Sigmoid colon (tissue), 7 donors: ENCODE data around the gene ATP1B1. TPM values are rescaled to one million over a fixed set of nuclear protein-coding genes. Genes with fewer than 3 reads are reported as not detected.

Experiments used
- DNase-seq: peaks from one replicate; pipeline ENCODE4 v3.0.0-alpha.2; 2019
- H3K27ac ChIP-seq, 4 donors: fragments of 200-600 bp; sonication (generic); one replicate each; pipeline ENCODE4 v1.5.1; 2016 to 2019; ENCODE audit warnings: mild to moderate bottlenecking in 1 of 4
- H3K27me3 ChIP-seq, 3 donors: fragments of 200-600 bp; sonication (generic); one replicate each; pipeline ENCODE4 v1.5.1; 2019; ENCODE audit warnings: mild to moderate bottlenecking in 1 of 3
- H3K36me3 ChIP-seq, 4 donors: fragments of 200-600 bp; sonication (generic); one replicate each; pipeline ENCODE4 v1.5.1; 2016 to 2019
- H3K4me1 ChIP-seq, 4 donors: fragments of 200-600 bp; sonication (generic); one replicate each; pipeline ENCODE4 v1.5.1; 2017 to 2019
- H3K4me3 ChIP-seq, 4 donors: fragments of 200-600 bp; sonication (generic); one replicate each; pipeline ENCODE4 v1.5.1; 2017 to 2019; ENCODE audit warnings: mild to moderate bottlenecking in 2 of 4, moderate library complexity in 1 of 4
- H3K9me3 ChIP-seq, 4 donors: fragments of 200-600 bp in 3 of 4; sonication (generic) in 3 of 4; one replicate each; pipeline versions ENCODE4 v1.5.1 to v1.6.1; 2013 to 2019
- CTCF ChIP-seq, 4 experiments: fragments of 450-650 bp in 3 of 4; fragments of 200-600 bp in 1 of 4; IDR thresholded peaks; one replicate each; pipeline ENCODE4 v1.5.1; 2016 to 2019; ENCODE audit warnings: antibody characterized with exemption in 4 of 4, mild to moderate bottlenecking in 3 of 4, moderate library complexity in 2 of 4
- EP300 ChIP-seq, 4 donors: sonication (generic); formaldehyde crosslinking; IDR thresholded peaks; one replicate each; pipeline ENCODE4 v1.6.1; 2017; ENCODE audit warnings: antibody characterized with exemption in 4 of 4
- POLR2A ChIP-seq, 2 donors: fragments of 450-650 bp; IDR thresholded peaks; one replicate each; pipeline ENCODE4 v1.6.1; 2016; ENCODE audit warnings: antibody characterized with exemption in 2 of 2, mild to moderate bottlenecking in 2 of 2, moderate library complexity in 2 of 2
- POLR2AphosphoS5 ChIP-seq, 4 donors: sonication (generic); formaldehyde crosslinking; IDR thresholded peaks; one replicate each; pipeline ENCODE4 v1.6.1; 2017; ENCODE audit warnings: antibody characterized with exemption in 4 of 4
- WGBS, 2 donors: extraction: QIAGEN DNeasy Blood & Tissue Kit; methylation state at CpG; one replicate each; pipeline ENCODE4 v1.1.7; 2013; 5-methylcytosine and 5-hydroxymethylcytosine counted together
- intact Hi-C: fragments of 100-400 bp; cut with DNase I; formaldehyde crosslinking; loops from one replicate; pipeline ENCODE4 v1.15.1; 2023
- polyA plus RNA-seq, 3 donors: library from polyadenylated mRNA; stranded (reverse); fragments of 200-250 nt; gene quantifications; one replicate each; pipeline ENCODE4 v1.2.3, GENCODE V29; 2013
- small RNA-seq, 3 donors: library from RNA; depleted of rRNA; stranded (forward); fragments of <200 nt; gene quantifications; one replicate each; pipeline ENCODE3, GENCODE V24; 2016
- total RNA-seq, 4 donors: library from RNA; depleted of rRNA; stranded (reverse); fragments of >200 nt; gene quantifications; one replicate each; pipeline ENCODE4 v1.1.0, GENCODE V29; 2016
- donor health status: healthy with polysubstance abuse.
- donor health status: Bipolar disorder and iron deficiency.
- donor health status: healthy.

ATP1B1 gene
- total and polyA plus RNA-seq, 7 donors, result 54.7 to 259 (median 102) TPM

DNA sequence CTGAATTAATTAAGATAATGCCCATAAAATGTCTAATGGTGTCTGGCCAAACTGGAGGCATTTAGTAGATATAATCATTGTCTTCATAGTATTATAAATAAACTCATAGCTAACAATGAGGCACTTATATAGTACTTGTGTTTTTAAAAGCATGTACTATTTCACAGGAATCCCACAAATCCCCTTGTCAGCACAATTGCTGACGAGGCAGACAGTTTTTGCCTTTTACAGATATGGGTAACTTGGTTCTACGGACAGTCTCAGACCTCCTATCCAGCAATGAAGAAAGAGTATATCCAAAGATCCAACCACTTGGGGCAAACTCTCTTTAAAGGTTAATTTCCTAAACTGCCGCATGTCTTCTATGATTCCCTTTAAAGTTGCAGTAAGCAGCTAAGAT lies 73.7 kb downstream of the ATP1B1 start:
- H3K4me3 ChIP-seq, result no peak overlapping the region
- intact Hi-C loops, result no loop called here
- no peak for DNase-seq
- TF ChIP-seq POLR2AphosphoS5 (IDR thresholded peaks at IDR 0.05), result no peak
- TF ChIP-seq CTCF (IDR thresholded peaks at IDR 0.05), result no peak
- TF ChIP-seq EP300 (IDR thresholded peaks at IDR 0.05), result no peak
- TF ChIP-seq POLR2A (IDR thresholded peaks at IDR 0.05), result no peak
- H3K9me3 ChIP-seq, result no peaks in the 10 kb centered on the region
- no peaks in the 10 kb centered on the region for H3K4me1 ChIP-seq
- H3K27ac ChIP-seq, result no peak overlapping the region
- WGBS, 2 donors, result 95 to 98% methylated on average over 3 of the region's 3 CpGs
- H3K27me3 ChIP-seq, result no peaks in the 10 kb centered on the region
- no peaks in the 10 kb centered on the region for H3K36me3 ChIP-seq

Small RNAs within 50 kb of the gene (small RNA-seq; reads per million reads assigned to genes)
- 0 reads per million in 3 donors for gene RNA5SP66
